Inflammatory macrophage (primary cell): ENCODE measurements around the gene BMAL2.

ENCODE experiments used
- DNase-seq, 2 donors: peaks; one replicate each; pipeline ENCODE4 v3.0.0-alpha.2; 2020 to 2022

The BMAL2 gene

GRCh38 chr12:27361372-27361771 is 28.7 kb downstream of the BMAL2 start:
- DNase-seq: no peak

GRCh38 chr12:27366621-27367020 is 34.0 kb downstream of the BMAL2 start:
- DNase-seq: no peak

GRCh38 chr12:27367078-27367477 is 34.4 kb downstream of the BMAL2 start:
- DNase-seq: no peak

- DNase-seq: no peak
Observed at GRCh38 chr12:27382171-27382795, 49.6 kb downstream of the BMAL2 start.
